GM23248 (cell line): ENCODE measurements around the gene FNDC3B. TPM values are rescaled to one million over a fixed set of nuclear protein-coding genes. Genes with fewer than 3 reads are reported as not detected.

Source experiments
- DNase-seq: peaks from one replicate; pipeline ENCODE4 v3.0.0-alpha.2; 2015
- H2AFZ ChIP-seq: fragments of 200-600 bp; sonication (generic); 2 replicates; pipeline ENCODE4 v1.6.1; 2016; ENCODE audit warnings: antibody characterized with exemption
- H3F3A ChIP-seq: fragments of 200-600 bp; sonication (generic); 2 replicates; pipeline ENCODE4 v1.6.1; 2016; ENCODE audit warnings: mild to moderate bottlenecking, antibody characterized with exemption, mixed run types; ENCODE audit not compliant: insufficient read depth
- H3K27ac ChIP-seq: fragments of 200-600 bp; sonication (generic); 2 replicates; pipeline ENCODE4 v1.5.1; 2016; ENCODE audit warnings: mild to moderate bottlenecking
- H3K27me3 ChIP-seq: fragments of 200-600 bp; sonication (generic); replicated peaks from 2 replicates; pipeline ENCODE4 v1.6.1; 2016; ENCODE audit warnings: mild to moderate bottlenecking; ENCODE audit not compliant: insufficient read depth
- H3K36me3 ChIP-seq: fragments of 200-600 bp; sonication (generic); 2 replicates; pipeline ENCODE4 v1.6.1; 2016; ENCODE audit warnings: low read depth, mild to moderate bottlenecking
- H3K4me1 ChIP-seq: fragments of 200-600 bp; sonication (generic); 2 replicates; pipeline ENCODE4 v1.6.1; 2016; ENCODE audit warnings: mild to moderate bottlenecking; ENCODE audit not compliant: insufficient read depth
- H3K4me2 ChIP-seq: fragments of 200-600 bp; sonication (generic); one replicate; pipeline ENCODE4 v1.6.1; 2016; ENCODE audit warnings: mild to moderate bottlenecking; ENCODE audit not compliant: unreplicated experiment
- H3K4me3 ChIP-seq: fragments of 200-600 bp; sonication (generic); 2 replicates; pipeline ENCODE4 v1.5.1; 2016; ENCODE audit warnings: mild to moderate bottlenecking
- H3K79me2 ChIP-seq: fragments of 200-600 bp; sonication (generic); 2 replicates; pipeline ENCODE4 v1.6.1; 2016; ENCODE audit warnings: mild to moderate bottlenecking; ENCODE audit not compliant: insufficient read depth
- H3K9ac ChIP-seq: fragments of 200-600 bp; sonication (generic); 2 replicates; pipeline ENCODE4 v1.6.1; 2016; ENCODE audit warnings: mild to moderate bottlenecking
- H3K9me2 ChIP-seq: fragments of 200-600 bp; sonication (generic); 2 replicates; pipeline ENCODE4 v1.6.1; 2016; ENCODE audit warnings: mixed run types, mild to moderate bottlenecking, moderate library complexity; ENCODE audit not compliant: insufficient read depth
- H3K9me3 ChIP-seq: fragments of 200-600 bp; sonication (generic); one replicate; pipeline ENCODE4 v1.6.1; 2017; ENCODE audit warnings: low read depth
- H4K20me1 ChIP-seq: fragments of 200-600 bp; sonication (generic); 2 replicates; pipeline ENCODE4 v1.6.0; 2016; ENCODE audit not compliant: insufficient read depth
- EZH2 ChIP-seq: fragments of 200-600 bp; sonication (generic); IDR thresholded peaks from 2 replicates; pipeline ENCODE4 v1.6.1; 2018; ENCODE audit warnings: antibody characterized with exemption, mild to moderate bottlenecking; ENCODE audit not compliant: insufficient read depth, poor library complexity, severe bottlenecking
- EZH2phosphoT487 ChIP-seq: fragments of 200-600 bp; sonication (generic); IDR thresholded peaks from 2 replicates; pipeline ENCODE4 v1.6.1; 2018; ENCODE audit warnings: antibody characterized with exemption, moderate library complexity, mild to moderate bottlenecking, low read depth; ENCODE audit not compliant: insufficient read depth
- WGBS, 2 experiments: methylation state at CpG; one replicate each; pipeline ENCODE4 v1.1.6; 2015 to 2017; ENCODE audit warnings: low lambda C conversion rate in 2 of 2, low coverage in 1 of 2; ENCODE audit errors: missing lambda C conversion rate in 2 of 2; 5-methylcytosine and 5-hydroxymethylcytosine counted together
- in situ Hi-C: fragments of 300-500 bp; cut with MboI; formaldehyde crosslinking; loops from 2 replicates; pipeline ENCODE4 v1.15.0; 2020
- polyA plus RNA-seq: library from polyadenylated mRNA; unstranded; fragments of >200 nt; fragmentation: Nextera tagmentation; extraction: Ambion mirVana; gene quantifications from 2 replicates; pipeline ENCODE4 v1.2.1, GENCODE V29; 2016
- total RNA-seq: library from RNA; depleted of rRNA; stranded (reverse); fragments of >200 nt; shearing (Covaris generic); gene quantifications from 2 replicates; pipeline ENCODE4 v1.2.3, GENCODE V29; 2014

The FNDC3B gene
- total and polyA plus RNA-seq, 2 experiments from 2014 or later, result 85.5 to 123 TPM

GRCh38 chr3:172244011-172244410 lies 204.6 kb downstream of the FNDC3B start:
- in situ Hi-C loops, result no loop called here
- Histone ChIP-seq H3K27me3 (no peaks in the 10 kb centered on the region), H3K27ac (peak overlapping the region; percentile 18), H3K4me3 (no peak overlapping the region), H3K79me2 (peaks cover 95% of the 10 kb centered on the region), H3F3A (peaks cover 31% of the 10 kb centered on the region), H3K4me1 (peaks cover 20% of the 10 kb centered on the region), H3K4me2 (no peak overlapping the region), H3K36me3 (peaks cover 42% of the 10 kb centered on the region), H3K9ac (no peak overlapping the region), H3K9me3 (no peaks in the 10 kb centered on the region), H4K20me1 (peaks cover 4% of the 10 kb centered on the region; the same call in 1 of the 2 replicates), H2AFZ (no peak overlapping the region), H3K9me2 (no peaks in the 10 kb centered on the region)
- 8 to 15% methylated on average over 2 of the region's 2 CpGs for WGBS, 2 experiments
- peak; percentile 72 for DNase-seq
- TF ChIP-seq EZH2phosphoT487, result no peak
- TF ChIP-seq EZH2, result no peak

GRCh38 chr3:172245241-172245640 lies 205.9 kb downstream of the FNDC3B start:
- DNase-seq, result no peak
- H3K9ac ChIP-seq, result no peak overlapping the region
- in situ Hi-C loops, result no loop called here
- TF ChIP-seq EZH2, result no peak
- no peak for TF ChIP-seq EZH2phosphoT487
- peaks cover 42% of the 10 kb centered on the region for H3F3A ChIP-seq
- peaks cover 28% of the 10 kb centered on the region for H3K4me1 ChIP-seq
- no peak overlapping the region for H3K4me3 ChIP-seq
- peaks cover 40% of the 10 kb centered on the region for H3K36me3 ChIP-seq
- H3K27ac ChIP-seq, result no peak overlapping the region; the same call in 1 of the 2 replicates
- 98 to 100% methylated on average over 2 of the region's 2 CpGs for WGBS, 2 experiments
- H3K79me2 ChIP-seq, result peaks cover 97% of the 10 kb centered on the region
- no peaks in the 10 kb centered on the region for H3K9me2 ChIP-seq
- H2AFZ ChIP-seq, result no peak overlapping the region
- H3K4me2 ChIP-seq, result no peak overlapping the region
- H3K9me3 ChIP-seq, result no peaks in the 10 kb centered on the region
- H4K20me1 ChIP-seq, result peaks cover 8% of the 10 kb centered on the region; the same call in 1 of the 2 replicates
- H3K27me3 ChIP-seq, result no peaks in the 10 kb centered on the region

DNA sequence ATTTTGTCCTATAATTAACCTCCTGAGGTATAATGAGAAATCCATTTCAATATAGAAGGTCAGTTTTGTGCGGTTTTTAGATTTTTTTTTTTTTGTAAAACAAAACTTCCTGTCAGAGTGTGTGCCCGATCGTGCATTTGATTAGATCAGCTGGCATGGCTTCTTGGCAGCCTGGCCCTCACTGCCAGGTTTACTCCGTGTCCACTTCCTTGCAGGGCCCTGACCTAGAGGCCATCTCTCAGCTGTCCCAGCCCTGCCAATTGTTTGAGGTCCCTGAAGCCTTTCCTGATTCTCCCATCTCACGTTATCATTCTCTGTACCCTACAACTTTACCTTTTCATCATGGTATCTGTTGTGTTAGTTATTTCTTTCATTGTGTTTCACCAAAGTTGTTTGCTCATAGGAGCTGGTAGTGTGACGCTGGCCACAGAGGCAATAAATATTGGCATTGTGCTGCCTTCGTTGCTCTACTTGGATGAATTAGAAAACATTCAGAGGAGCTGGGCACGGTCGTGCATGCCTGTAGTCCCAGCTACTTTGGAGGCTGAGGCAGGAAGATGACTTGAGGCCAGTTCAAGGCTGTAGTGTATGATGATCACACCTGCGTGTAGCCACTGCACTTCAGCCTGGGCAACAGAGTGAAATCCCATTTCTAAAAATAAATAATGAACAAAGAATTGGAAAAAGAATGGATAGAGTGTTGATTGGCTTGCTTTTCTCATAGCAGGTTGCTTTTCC lies 206.9 kb downstream of the FNDC3B start:
- Histone ChIP-seq H3K9me3 (no peaks in the 10 kb centered on the region), H3K4me2 (no peak overlapping the region), H3K4me1 (peaks cover 28% of the 10 kb centered on the region), H2AFZ (no peak overlapping the region), H3K79me2 (peaks cover 97% of the 10 kb centered on the region), H3K4me3 (no peak overlapping the region), H3K9me2 (no peaks in the 10 kb centered on the region), H4K20me1 (peaks cover 8% of the 10 kb centered on the region; the same call in 1 of the 2 replicates), H3K27ac (no peak overlapping the region), H3K27me3 (no peaks in the 10 kb centered on the region), H3F3A (peaks cover 38% of the 10 kb centered on the region), H3K9ac (no peak overlapping the region), H3K36me3 (peaks cover 34% of the 10 kb centered on the region)
- no peak for DNase-seq
- no peak for TF ChIP-seq EZH2phosphoT487
- no peak for TF ChIP-seq EZH2
- in situ Hi-C loops, result no loop called here
- WGBS, 2 experiments, result 39 to 50% methylated on average over 10 of the region's 10 CpGs

DNA sequence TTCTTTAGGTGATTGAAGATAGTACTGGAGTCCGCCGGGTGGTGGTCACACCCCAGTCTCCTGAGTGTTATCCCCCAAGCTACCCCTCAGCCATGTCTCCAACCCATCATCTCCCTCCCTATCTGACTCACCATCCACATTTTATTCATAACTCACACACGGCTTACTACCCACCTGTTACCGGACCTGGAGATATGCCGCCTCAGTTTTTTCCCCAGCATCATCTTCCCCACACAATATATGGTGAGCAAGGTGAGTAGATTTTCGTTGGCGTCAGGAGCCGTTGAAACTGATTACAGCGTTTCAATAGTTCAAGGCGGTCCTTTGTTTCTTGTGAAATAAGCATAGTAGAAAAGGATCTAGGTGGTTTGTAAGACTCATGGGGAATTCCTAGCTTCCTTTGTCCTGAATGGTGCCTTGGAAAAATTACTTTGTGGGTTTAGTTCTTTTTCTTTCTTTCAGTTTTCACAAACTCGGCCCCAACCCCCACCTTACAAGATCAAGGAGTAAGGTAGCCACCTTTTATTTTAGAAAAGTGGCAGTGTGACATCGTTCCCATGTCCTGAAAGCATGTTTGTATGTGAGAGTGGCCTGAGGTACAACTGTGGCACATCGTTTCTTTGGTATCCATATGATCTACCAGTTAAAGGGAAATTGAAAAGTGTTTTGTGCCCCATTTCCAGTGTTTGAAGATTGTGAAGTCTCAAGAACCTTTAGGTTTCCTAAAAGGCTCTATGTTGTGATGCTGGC lies 208.3 kb downstream of the FNDC3B start:
- in situ Hi-C loops, result no loop called here
- no peaks in the 10 kb centered on the region for H3K27me3 ChIP-seq
- H3K9ac ChIP-seq, result no peak overlapping the region
- H3F3A ChIP-seq, result peaks cover 49% of the 10 kb centered on the region
- H3K36me3 ChIP-seq, result peaks cover 38% of the 10 kb centered on the region
- 92 to 94% methylated on average over 13 of the region's 13 CpGs for WGBS, 2 experiments
- no peak overlapping the region for H2AFZ ChIP-seq
- H3K4me3 ChIP-seq, result no peak overlapping the region
- H3K4me1 ChIP-seq, result peaks cover 28% of the 10 kb centered on the region
- peaks cover 8% of the 10 kb centered on the region; the same call in 1 of the 2 replicates for H4K20me1 ChIP-seq
- H3K9me3 ChIP-seq, result no peaks in the 10 kb centered on the region
- no peak for TF ChIP-seq EZH2
- no peak for TF ChIP-seq EZH2phosphoT487
- no peak overlapping the region for H3K4me2 ChIP-seq
- H3K79me2 ChIP-seq, result peaks cover 97% of the 10 kb centered on the region
- no peak for DNase-seq
- no peak overlapping the region for H3K27ac ChIP-seq
- H3K9me2 ChIP-seq, result no peaks in the 10 kb centered on the region
